HG03571 (cell line): ENCODE measurements around the gene SPRYD3.
A peak's percentile ranks its signal among the peaks of the same experiment; 100 is the strongest.

Experiments
- ATAC-seq: cut with Tn5 transposase; IDR thresholded peaks from one replicate; pipeline ENCODE4 v1.9.1; 2021; ENCODE audit not compliant: unreplicated experiment

The SPRYD3 gene

GRCh38 chr12:53063708-53064612 lies 15.2 kb downstream of the SPRYD3 start:
- ATAC-seq: no peak

GRCh38 chr12:53062977-53063707 lies 16.0 kb downstream of the SPRYD3 start:
- ATAC-seq: no peak

DNA sequence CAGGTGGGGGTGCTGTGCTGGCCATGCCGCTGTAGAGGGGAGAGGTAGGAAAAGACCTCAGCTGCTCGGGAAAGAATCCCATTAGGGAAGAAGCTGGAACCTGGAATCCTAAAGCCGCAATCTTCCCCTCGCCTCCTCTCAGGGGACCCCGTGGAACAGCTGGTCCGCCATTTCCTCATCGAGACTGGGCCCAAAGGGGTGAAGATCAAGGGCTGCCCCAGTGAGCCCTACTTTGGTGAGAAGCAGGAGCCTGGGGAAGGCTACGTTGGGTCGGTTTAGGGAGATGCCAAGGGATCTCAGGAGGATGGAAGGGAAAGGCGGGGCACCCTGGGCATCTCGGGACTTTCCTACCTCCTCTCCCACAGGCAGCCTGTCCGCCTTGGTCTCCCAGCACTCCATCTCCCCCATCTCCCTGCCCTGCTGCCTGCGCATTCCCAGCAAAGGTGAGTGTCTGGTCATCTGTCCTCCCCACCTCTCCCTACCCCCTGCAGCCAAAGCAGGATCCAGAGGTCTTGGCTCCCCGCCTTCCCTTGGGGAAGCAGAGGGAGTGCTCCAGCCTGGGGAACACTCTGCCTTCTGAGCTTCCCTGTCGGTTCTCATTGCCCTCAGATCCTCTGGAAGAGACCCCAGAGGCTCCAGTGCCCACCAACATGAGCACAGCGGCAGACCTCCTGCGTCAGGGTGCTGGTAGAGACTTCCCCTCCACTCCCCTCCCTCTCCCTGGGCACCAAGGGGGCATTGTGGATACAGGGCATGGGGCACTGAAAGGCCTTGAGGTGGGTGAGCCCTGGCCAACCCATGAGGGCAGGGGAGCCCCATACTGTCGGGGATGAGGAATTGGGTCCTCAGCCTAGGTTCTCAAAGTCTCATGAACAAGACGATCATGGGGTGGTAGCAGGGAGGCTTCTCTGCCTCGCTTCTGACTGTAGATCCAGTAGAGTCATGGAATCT lies 16.9 kb downstream of the SPRYD3 start:
- ATAC-seq: no peak

DNA sequence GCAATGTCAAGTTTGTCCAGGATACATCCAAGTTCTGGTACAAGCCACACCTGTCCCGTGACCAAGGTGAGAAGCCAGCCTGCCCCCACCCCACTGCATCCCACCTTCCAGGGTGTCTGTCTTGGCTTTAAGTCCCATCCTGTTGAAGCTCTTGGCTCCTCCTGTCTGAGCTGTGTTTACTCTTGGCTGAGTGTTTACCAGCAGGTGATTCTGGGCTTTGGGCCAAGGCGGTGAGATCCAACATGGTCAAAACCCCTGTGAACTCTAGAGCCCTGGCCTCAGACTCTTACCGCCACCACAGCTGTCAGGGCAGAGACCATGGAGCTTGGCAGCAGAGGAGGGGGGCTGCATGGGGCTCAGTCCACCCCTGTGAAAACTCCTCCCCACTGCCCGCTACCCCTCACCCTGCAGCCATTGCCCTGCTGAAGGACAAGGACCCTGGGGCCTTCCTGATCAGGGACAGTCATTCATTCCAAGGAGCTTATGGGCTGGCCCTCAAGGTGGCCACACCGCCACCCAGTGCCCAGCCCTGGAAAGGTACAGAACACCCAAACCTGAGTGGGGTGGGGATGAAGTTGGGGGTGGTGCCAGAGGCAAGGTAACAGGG lies 17.7 kb downstream of the SPRYD3 start:
- no peak for ATAC-seq

GRCh38 chr12:53060721-53061276 lies 18.4 kb downstream of the SPRYD3 start:
- ATAC-seq: no peak

- no peak for ATAC-seq
Observed at GRCh38 chr12:53060064-53060720, 19.0 kb downstream of the SPRYD3 start.

DNA sequence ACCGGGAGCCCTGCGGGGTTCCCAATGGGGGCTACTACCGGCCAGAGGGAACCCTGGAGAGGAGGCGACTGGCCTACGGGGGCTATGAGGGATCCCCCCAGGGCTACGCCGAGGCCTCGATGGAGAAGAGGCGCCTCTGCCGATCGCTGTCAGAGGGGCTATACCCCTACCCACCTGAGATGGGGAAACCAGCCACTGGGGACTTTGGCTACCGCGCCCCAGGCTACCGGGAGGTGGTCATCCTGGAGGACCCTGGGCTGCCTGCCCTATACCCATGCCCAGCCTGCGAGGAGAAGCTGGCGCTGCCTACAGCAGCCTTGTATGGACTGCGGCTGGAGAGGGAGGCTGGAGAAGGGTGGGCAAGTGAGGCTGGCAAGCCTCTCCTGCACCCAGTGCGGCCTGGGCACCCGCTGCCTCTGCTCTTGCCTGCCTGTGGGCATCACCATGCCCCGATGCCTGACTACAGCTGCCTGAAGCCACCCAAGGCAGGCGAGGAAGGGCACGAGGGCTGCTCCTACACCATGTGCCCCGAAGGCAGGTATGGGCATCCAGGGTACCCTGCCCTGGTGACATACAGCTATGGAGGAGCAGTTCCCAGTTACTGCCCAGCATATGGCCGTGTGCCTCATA lies 19.6 kb downstream of the SPRYD3 start:
- no peak for ATAC-seq

DNA sequence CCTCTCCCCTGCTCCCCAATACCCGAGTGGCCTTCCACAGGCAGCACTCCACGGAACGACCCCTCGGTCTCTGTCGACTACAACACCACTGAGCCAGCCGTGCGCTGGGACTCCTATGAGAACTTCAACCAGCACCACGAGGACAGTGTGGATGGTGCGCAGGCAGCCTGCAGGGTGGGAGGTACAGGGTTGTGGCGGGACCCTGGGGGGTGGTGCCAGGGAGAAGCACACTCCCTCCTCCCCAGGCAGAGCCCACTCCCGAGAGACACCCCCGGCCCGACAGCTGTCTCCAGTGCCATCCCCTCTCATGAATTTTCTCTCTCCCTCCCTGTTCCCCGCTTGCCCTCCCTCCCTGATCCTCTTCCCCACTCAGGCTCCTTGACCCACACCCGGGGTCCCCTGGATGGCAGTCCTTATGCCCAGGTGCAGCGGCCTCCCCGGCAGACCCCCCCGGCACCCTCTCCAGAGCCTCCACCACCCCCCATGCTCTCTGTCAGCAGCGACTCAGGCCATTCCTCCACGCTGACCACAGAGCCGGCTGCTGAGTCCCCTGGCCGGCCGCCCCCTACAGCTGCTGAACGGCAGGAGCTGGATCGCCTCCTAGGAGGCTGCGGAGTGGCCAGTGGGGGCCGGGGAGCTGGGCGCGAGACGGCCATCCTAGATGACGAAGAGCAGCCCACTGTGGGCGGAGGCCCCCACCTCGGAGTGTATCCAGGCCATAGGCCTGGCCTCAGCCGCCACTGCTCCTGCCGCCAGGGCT lies 20.3 kb downstream of the SPRYD3 start:
- no peak for ATAC-seq

- ATAC-seq: no peak
Observed at GRCh38 chr12:53057816-53058500, 21.2 kb downstream of the SPRYD3 start.

DNA sequence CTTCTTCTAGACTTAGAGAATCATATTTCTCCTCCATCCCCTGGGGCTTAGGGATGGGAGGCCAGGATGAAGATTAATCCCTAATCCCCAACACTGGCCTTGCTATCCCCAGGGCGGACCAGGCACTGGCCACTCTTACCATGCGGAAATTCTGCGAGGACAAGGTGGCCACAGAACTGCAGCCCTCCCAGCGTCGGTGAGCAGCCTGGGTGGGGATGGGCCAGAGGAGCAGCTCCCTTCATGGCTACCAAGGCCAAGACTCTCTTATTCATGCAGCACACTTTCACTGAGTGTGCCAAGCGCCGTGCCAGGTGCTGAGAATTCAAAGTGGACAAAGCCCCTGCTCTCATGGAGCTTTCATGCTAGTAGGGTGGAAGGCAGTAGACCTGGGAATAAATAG lies 22.3 kb downstream of the SPRYD3 start:
- no peak for ATAC-seq

DNA sequence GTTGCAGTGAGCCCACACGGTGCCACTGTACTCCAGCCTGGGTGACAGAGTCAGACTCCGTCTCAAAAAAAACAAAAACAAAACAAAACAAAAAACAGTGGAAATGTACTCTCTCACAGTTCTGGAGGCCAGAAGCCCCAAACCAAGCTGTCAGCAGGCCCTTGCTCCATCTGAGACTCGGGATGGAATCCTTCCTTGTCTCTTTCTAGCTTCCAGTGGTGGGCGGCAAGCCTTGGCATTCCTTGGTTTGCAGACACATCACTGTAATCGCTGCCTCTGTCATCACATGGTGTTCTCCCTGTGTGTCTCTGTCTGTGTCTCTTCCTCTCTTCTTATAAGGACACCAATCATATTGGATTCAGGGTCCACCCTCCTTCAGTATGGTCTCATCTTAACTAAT lies 22.9 kb downstream of the SPRYD3 start:
- no peak for ATAC-seq

DNA sequence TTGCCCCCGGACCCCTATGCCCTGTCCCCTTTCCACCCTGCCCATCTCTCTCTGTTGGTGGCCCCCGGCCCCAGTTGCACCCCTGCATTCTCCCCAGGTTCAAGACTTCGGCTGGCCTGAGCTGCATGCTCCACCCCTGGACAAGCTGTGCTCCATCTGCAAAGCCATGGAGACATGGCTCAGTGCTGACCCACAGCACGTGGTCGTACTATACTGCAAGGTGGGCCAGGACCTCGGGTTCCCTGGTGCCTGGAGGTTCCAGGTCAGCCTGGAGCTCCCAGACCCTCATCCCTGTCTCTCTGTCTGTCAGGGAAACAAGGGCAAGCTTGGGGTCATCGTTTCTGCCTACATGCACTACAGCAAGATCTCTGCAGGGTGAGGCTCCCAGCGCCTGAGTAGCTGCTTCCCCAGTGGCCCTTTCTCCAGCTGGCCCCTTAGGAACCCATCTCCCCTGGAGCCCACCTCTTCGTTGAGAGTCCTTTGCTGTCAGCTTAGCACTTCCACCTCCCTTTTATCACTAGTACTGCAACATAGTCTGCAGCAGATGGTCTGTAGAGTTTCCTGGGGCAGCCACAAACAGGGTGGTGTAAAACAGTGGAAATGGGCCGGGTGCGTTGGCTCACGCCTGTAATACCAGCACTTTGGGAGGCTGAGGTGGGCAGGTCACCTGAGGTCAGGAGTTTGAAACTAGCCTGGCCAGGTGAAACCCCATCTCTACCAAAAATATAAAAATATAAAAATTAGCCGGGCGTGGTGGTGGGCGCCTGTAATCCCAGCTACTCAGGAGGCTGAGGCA lies 23.5 kb downstream of the SPRYD3 start:
- no peak for ATAC-seq

DNA sequence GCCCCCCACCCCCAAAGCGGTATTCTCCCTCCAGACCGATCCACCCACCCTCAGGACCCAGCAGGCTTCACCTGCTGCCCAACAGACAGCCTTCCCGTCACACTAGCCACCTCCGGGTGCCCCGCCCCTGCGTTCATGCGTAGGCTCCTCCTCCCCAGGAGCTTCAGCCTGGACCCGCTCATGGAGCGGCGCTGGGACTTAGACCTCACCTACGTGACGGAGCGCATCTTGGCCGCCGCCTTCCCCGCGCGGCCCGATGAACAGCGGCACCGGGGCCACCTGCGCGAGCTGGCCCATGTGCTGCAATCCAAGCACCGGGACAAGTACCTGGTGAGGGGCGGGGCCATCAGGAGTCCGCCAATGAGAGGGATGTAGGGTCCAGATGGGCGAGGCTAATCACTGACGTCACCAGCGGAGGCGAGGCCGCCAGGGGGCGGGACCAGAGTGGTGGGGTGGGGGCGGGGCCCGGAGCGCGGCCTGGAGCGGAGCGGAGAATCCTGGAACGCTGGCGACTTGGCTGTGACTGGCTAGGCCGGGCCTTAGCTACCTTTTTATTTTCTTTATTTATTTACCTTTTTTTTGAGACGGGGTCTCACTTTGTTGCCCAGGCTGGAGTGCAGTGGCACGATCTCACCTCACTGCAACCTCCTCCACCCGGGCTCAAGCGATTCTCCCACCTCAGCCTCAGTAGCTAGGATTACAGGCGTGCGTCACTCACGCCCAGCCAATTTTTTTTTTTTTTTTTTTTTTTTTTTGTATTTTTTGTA lies 24.9 kb downstream of the SPRYD3 start:
- peak; percentile 88 for ATAC-seq

GRCh38 chr12:53053218-53054111 lies 25.7 kb downstream of the SPRYD3 start:
- no peak for ATAC-seq

GRCh38 chr12:53052419-53053217 lies 26.6 kb downstream of the SPRYD3 start:
- ATAC-seq: no peak
